ENCODE results near the gene GPR171. TPM values are rescaled to one million over a fixed set of nuclear protein-coding genes. Genes with fewer than 3 reads are reported as not detected.

Gene GPR171
- total and polyA plus RNA-seq, 2 experiments from 2014 or later: not detected

DNA sequence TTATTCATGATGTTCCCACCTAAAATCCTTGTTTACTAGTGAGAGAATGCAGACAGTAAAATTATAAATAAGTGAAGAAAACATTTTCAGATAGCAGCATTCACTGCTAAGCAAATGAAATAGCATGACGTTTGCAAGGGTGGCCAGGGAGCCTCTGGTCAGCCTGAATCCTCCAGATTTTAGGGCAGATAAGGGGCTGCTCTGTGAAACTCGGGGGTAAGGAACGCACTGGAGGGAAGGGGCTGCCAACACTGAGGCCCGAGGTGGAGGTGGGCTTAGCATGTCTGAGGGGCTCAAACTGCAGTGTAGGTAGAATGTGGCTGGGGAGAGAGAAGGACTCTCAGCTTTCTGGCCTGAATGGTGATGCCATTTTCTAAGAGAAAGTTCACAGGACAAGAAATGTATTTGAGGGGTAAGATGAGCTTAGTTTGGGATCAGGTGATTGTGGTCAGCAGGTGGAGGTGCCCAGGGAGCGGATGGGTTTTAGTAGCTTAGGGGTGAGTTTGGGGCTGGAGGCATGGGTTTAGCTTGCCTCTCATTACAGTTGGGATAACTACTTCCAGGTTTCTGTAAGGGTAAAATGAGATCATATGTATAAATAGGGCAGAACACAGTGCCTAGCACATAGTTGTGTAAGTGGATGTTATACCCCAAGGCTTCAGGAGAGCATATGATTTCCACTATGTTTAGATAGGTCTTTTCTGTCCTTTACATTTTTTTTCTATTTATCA, 20.5 kb downstream of the GPR171 start:
- H3K27me3 ChIP-seq (replicated peaks; ENCODE audit: insufficient read depth): no peaks in the 10 kb centered on the region

DNA sequence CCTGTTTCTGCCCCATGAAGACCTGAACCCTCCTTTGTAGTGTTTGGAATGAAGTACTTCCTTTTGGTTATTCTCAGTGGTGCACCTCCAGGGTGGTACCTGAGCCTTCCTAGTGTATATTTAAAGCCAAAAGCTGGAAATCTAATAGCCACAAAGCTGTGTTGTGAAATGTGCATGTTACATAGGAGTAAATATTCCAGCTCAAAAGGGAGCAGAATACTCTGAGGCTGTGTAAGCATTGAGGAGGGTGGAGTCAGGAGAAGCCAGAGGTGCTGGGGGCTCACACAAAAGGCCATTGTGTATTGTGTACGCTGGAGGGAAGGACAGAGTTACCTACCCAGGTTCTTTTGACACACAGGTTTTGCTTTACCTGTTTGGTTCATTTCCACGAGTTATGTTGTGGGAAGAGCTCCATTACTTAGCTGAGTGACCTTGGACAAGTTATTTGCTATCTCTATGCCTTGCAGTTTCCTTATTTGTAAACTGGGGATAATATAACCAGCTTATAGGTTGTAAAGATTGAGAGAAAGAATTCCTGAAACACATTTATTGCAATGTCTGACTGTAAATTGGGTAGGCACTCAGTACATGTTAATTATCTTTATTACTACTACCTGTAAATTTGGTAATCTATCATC, 24.7 kb downstream of the GPR171 start:
- H3K4me3 ChIP-seq: no peak overlapping the region
- H3K27ac ChIP-seq: no peak overlapping the region
- H3K9me3 ChIP-seq (ENCODE audit: low read depth): no peaks in the 10 kb centered on the region
- in situ Hi-C loops (cut with MboI): no loop called here
- no peak for DNase-seq
- TF ChIP-seq EZH2 (IDR thresholded peaks at IDR 0.05; ENCODE audit: insufficient read depth, poor library complexity, severe bottlenecking) (no peak), EZH2phosphoT487 (IDR thresholded peaks at IDR 0.05; ENCODE audit: insufficient read depth, low read depth) (no peak)
- H4K20me1 ChIP-seq (ENCODE audit: insufficient read depth): no peaks in the 10 kb centered on the region
- no peak overlapping the region for H2AFZ ChIP-seq
- no peaks in the 10 kb centered on the region for H3F3A ChIP-seq (ENCODE audit: insufficient read depth)
- no peaks in the 10 kb centered on the region for H3K79me2 ChIP-seq (ENCODE audit: insufficient read depth)
- H3K4me2 ChIP-seq (ENCODE audit: unreplicated experiment): no peak overlapping the region
- no peaks in the 10 kb centered on the region for H3K9me2 ChIP-seq (ENCODE audit: insufficient read depth)
- WGBS, 2 experiments (ENCODE audit: low coverage in 1 of 2, low lambda C conversion rate in 2 of 2, missing lambda C conversion rate in 2 of 2): 74 to 85% methylated on average over 2 of the region's 2 CpGs
- H3K9ac ChIP-seq: no peak overlapping the region
- no peaks in the 10 kb centered on the region for H3K36me3 ChIP-seq (ENCODE audit: low read depth)
- no peaks in the 10 kb centered on the region for H3K4me1 ChIP-seq (ENCODE audit: insufficient read depth)
- H3K27me3 ChIP-seq (replicated peaks; ENCODE audit: insufficient read depth): no peaks in the 10 kb centered on the region

More for the DNA sequence above, 20.5 kb downstream of the GPR171 start:
- no peak overlapping the region for H3K4me3 ChIP-seq
- in situ Hi-C loops (cut with MboI): no loop called here
- no peak overlapping the region for H3K27ac ChIP-seq
- H3K79me2 ChIP-seq (ENCODE audit: insufficient read depth): no peaks in the 10 kb centered on the region
- H3K4me1 ChIP-seq (ENCODE audit: insufficient read depth): no peaks in the 10 kb centered on the region
- H3K4me2 ChIP-seq (ENCODE audit: unreplicated experiment): no peak overlapping the region
- no peaks in the 10 kb centered on the region for H4K20me1 ChIP-seq (ENCODE audit: insufficient read depth)
- WGBS, 2 experiments (ENCODE audit: low coverage in 1 of 2, low lambda C conversion rate in 2 of 2, missing lambda C conversion rate in 2 of 2): 48 to 57% methylated on average over 5 of the region's 5 CpGs
- no peaks in the 10 kb centered on the region for H3K36me3 ChIP-seq (ENCODE audit: low read depth)
- no peak overlapping the region for H3K9ac ChIP-seq
- TF ChIP-seq EZH2phosphoT487 (IDR thresholded peaks at IDR 0.05; ENCODE audit: insufficient read depth, low read depth) (no peak), EZH2 (IDR thresholded peaks at IDR 0.05; ENCODE audit: insufficient read depth, poor library complexity, severe bottlenecking) (no peak)
- H3K9me3 ChIP-seq (ENCODE audit: low read depth): no peaks in the 10 kb centered on the region
- H3F3A ChIP-seq (ENCODE audit: insufficient read depth): no peaks in the 10 kb centered on the region
- no peak for DNase-seq
- no peaks in the 10 kb centered on the region for H3K9me2 ChIP-seq (ENCODE audit: insufficient read depth)
- no peak overlapping the region for H2AFZ ChIP-seq

DNA sequence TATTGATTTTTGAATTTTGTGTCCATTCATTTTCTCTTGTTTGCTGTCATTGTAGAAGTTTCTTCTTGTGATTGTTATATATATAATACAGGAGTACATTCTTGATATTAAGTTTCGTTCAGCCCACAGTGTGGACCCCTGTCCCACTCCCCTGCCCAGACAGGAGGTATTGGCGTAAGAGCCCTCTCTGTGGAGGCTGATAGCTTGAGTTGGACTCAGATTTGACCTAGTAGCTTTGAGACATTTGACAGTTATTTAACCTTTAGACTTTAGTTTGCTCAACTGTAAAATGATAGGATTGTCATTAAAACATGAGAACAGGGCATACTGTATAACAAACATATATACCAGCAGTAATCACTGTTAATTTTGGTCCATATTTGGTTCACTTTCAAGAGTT, 27.1 kb downstream of the GPR171 start:
- Histone ChIP-seq H3K4me3 (no peak overlapping the region), H3K27ac (no peak overlapping the region), H4K20me1 (ENCODE audit: insufficient read depth) (no peaks in the 10 kb centered on the region), H3K9ac (no peak overlapping the region), H3K36me3 (ENCODE audit: low read depth) (no peaks in the 10 kb centered on the region), H3K79me2 (ENCODE audit: insufficient read depth) (no peaks in the 10 kb centered on the region), H2AFZ (no peak overlapping the region), H3K9me2 (ENCODE audit: insufficient read depth) (no peaks in the 10 kb centered on the region), H3K4me1 (ENCODE audit: insufficient read depth) (no peaks in the 10 kb centered on the region), H3K9me3 (ENCODE audit: low read depth) (no peaks in the 10 kb centered on the region), H3K4me2 (ENCODE audit: unreplicated experiment) (no peak overlapping the region), H3F3A (ENCODE audit: insufficient read depth) (no peaks in the 10 kb centered on the region), H3K27me3 (replicated peaks; ENCODE audit: insufficient read depth) (no peaks in the 10 kb centered on the region)
- in situ Hi-C loops (cut with MboI): no loop called here
- 84 to 90% methylated on average over 2 of the region's 2 CpGs for WGBS, 2 experiments (ENCODE audit: low coverage in 1 of 2, low lambda C conversion rate in 2 of 2, missing lambda C conversion rate in 2 of 2)
- no peak for TF ChIP-seq EZH2phosphoT487 (IDR thresholded peaks at IDR 0.05; ENCODE audit: insufficient read depth, low read depth)
- TF ChIP-seq EZH2 (IDR thresholded peaks at IDR 0.05; ENCODE audit: insufficient read depth, poor library complexity, severe bottlenecking): no peak
- DNase-seq: no peak

DNA sequence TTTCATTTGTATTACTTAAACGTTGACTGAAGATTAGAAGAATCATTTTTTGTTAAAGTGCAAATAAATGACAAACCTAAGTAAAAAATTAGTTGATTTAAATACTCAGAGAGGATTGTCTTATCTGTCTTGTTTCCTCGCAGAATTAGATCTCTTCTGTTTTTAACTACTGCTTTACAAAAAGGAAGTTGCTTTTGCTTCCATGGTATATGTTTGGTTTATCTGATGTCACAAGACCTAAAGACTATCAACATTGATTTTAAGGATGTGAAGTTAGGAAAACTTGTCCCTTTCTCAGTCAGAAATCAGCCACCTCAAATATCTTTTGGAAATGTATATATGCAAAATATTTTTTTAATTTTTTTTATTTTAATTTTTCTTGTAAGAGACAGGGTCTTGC, 28.7 kb downstream of the GPR171 start:
- no peaks in the 10 kb centered on the region for H4K20me1 ChIP-seq (ENCODE audit: insufficient read depth)
- no peaks in the 10 kb centered on the region for H3K9me3 ChIP-seq (ENCODE audit: low read depth)
- H3K36me3 ChIP-seq (ENCODE audit: low read depth): no peaks in the 10 kb centered on the region
- H3K9me2 ChIP-seq (ENCODE audit: insufficient read depth): no peaks in the 10 kb centered on the region
- WGBS, 2 experiments (ENCODE audit: low coverage in 1 of 2, low lambda C conversion rate in 2 of 2, missing lambda C conversion rate in 2 of 2): 80 to 89% methylated on average over 2 of the region's 2 CpGs
- H3K4me1 ChIP-seq (ENCODE audit: insufficient read depth): no peaks in the 10 kb centered on the region
- H3K27me3 ChIP-seq (replicated peaks; ENCODE audit: insufficient read depth): no peaks in the 10 kb centered on the region
- no peak overlapping the region for H3K4me3 ChIP-seq
- no peaks in the 10 kb centered on the region for H3F3A ChIP-seq (ENCODE audit: insufficient read depth)
- H3K27ac ChIP-seq: no peak overlapping the region
- in situ Hi-C loops (cut with MboI): no loop called here
- TF ChIP-seq EZH2phosphoT487 (IDR thresholded peaks at IDR 0.05; ENCODE audit: insufficient read depth, low read depth) (no peak), EZH2 (IDR thresholded peaks at IDR 0.05; ENCODE audit: insufficient read depth, poor library complexity, severe bottlenecking) (no peak)
- H3K4me2 ChIP-seq (ENCODE audit: unreplicated experiment): no peak overlapping the region
- no peak overlapping the region for H3K9ac ChIP-seq
- no peaks in the 10 kb centered on the region for H3K79me2 ChIP-seq (ENCODE audit: insufficient read depth)
- no peak for DNase-seq
- H2AFZ ChIP-seq: no peak overlapping the region

All from GM23248 (cell line).